ENCODE results near the gene ZNF750. TPM values are rescaled to one million over a fixed set of nuclear protein-coding genes. Genes with fewer than 3 reads are reported as not detected.

Gene ZNF750
- total RNA-seq, 4 donors from 2014 or later = not detected

GRCh38 chr17:82840431-82840831, 609 bp upstream of the ZNF750 start:
- DNase-seq (ENCODE audit: low spot score in 2 of 2) = no peak
- WGBS, 2 donors = 87 to 97% methylated on average over 5 to 10 of the region's 12 CpGs
- peaks cover 0 to 8% (median 0%) of the 10 kb centered on the region in 3 donors for H3K36me3 ChIP-seq
- H3K27me3 ChIP-seq = no peaks in the 10 kb centered on the region
- TF ChIP-seq, protein P1, sequence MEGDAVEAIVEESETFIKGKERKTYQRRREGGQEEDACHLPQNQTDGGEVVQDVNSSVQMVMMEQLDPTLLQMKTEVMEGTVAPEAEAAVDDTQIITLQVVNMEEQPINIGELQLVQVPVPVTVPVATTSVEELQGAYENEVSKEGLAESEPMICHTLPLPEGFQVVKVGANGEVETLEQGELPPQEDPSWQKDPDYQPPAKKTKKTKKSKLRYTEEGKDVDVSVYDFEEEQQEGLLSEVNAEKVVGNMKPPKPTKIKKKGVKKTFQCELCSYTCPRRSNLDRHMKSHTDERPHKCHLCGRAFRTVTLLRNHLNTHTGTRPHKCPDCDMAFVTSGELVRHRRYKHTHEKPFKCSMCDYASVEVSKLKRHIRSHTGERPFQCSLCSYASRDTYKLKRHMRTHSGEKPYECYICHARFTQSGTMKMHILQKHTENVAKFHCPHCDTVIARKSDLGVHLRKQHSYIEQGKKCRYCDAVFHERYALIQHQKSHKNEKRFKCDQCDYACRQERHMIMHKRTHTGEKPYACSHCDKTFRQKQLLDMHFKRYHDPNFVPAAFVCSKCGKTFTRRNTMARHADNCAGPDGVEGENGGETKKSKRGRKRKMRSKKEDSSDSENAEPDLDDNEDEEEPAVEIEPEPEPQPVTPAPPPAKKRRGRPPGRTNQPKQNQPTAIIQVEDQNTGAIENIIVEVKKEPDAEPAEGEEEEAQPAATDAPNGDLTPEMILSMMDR (IDR thresholded peaks at IDR 0.05) = no peak
- TF ChIP-seq POLR2A (IDR thresholded peaks at IDR 0.05) (no peak), EP300 (IDR thresholded peaks at IDR 0.05) (no peak)
- peaks cover 0 to 17% (median 5%) of the 10 kb centered on the region in 4 donors for H3K4me1 ChIP-seq
- H3K27ac ChIP-seq = no peak overlapping the region
- H3K4me3 ChIP-seq = no peak overlapping the region
- no peaks in the 10 kb centered on the region for H3K9me3 ChIP-seq

- Histone ChIP-seq H3K27ac (peak overlapping the region in 1 of 4 donors; percentile 39), H3K4me3 (no peak overlapping the region), H3K27me3 (no peaks in the 10 kb centered on the region), H3K4me1 (peaks cover 0 to 17% (median 5%) of the 10 kb centered on the region in 4 donors), H3K9me3 (no peaks in the 10 kb centered on the region), H3K36me3 (peaks cover 0 to 12% (median 0%) of the 10 kb centered on the region in 3 donors)
- TF ChIP-seq EP300 (IDR thresholded peaks at IDR 0.05) = peak in 1 of 2 donors; percentile 42
- TF ChIP-seq, protein P1 (IDR thresholded peaks at IDR 0.05) = no peak
- TF ChIP-seq POLR2A (IDR thresholded peaks at IDR 0.05) = no peak
- DNase-seq (ENCODE audit: low spot score in 2 of 2) = peak in 1 of 2 donors; percentile 19
- WGBS, 2 donors = 76% methylated on average over 17 of the region's 17 CpGs
Observed at GRCh38 chr17:82838386-82839063, 1.3 kb downstream of the ZNF750 start.

- no peaks in the 10 kb centered on the region for H3K9me3 ChIP-seq
- H3K4me1 ChIP-seq = peaks cover 0 to 17% (median 5%) of the 10 kb centered on the region in 4 donors
- DNase-seq (ENCODE audit: low spot score in 2 of 2) = no peak
- 56 to 57% methylated on average over 13 of the region's 13 CpGs for WGBS, 2 donors
- H3K27ac ChIP-seq = peak overlapping the region in 2 of 4 donors; percentile 39 to 52
- no peaks in the 10 kb centered on the region for H3K27me3 ChIP-seq
- H3K36me3 ChIP-seq = peaks cover 0 to 19% (median 0%) of the 10 kb centered on the region in 3 donors
- H3K4me3 ChIP-seq = no peak overlapping the region
- TF ChIP-seq POLR2A (IDR thresholded peaks at IDR 0.05) (no peak), EP300 (IDR thresholded peaks at IDR 0.05) (no peak)
- TF ChIP-seq, protein P1 (IDR thresholded peaks at IDR 0.05) = no peak
Observed at GRCh38 chr17:82837586-82838320, 2.1 kb downstream of the ZNF750 start.

DNA sequence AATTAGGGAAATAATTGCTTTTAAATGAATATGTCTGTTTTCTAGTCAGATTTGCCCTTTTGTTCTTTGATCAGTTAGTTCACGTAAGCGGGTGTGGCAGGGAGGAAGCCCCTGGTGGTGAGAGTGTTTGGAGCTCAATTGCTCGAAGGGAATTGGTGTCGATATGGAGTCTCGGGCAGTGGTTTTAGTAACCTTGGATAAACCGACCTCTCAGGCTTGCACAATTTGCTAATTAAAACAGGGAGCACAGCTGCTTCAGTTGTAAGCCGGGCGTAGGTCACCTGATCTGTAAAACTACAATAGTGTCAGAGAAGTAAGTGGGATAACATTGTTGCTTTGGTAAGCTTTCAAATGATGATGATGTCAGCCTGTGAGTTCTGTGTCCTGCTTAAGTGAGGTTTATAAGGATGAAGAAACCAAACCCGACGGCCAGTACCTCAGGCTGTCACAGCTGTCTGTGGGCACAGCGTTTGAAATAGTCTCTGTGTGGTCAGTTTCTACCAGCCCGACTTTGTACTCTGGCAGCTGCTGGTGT, 2.9 kb downstream of the ZNF750 start:
- no peak overlapping the region for H3K4me3 ChIP-seq
- peak overlapping the region in 1 of 4 donors; percentile 39 for H3K27ac ChIP-seq
- H3K27me3 ChIP-seq = no peaks in the 10 kb centered on the region
- no peaks in the 10 kb centered on the region for H3K9me3 ChIP-seq
- H3K36me3 ChIP-seq = peaks cover 0 to 19% (median 0%) of the 10 kb centered on the region in 3 donors
- peaks cover 0 to 17% (median 5%) of the 10 kb centered on the region in 4 donors for H3K4me1 ChIP-seq
- TF ChIP-seq POLR2A (IDR thresholded peaks at IDR 0.05) = no peak
- peak in 1 of 2 donors; percentile 16 for TF ChIP-seq EP300 (IDR thresholded peaks at IDR 0.05)
- TF ChIP-seq, protein P1 (IDR thresholded peaks at IDR 0.05) = peak in 1 of 5 experiments; percentile 25
- DNase-seq (ENCODE audit: low spot score in 2 of 2) = peak in 1 of 2 donors; percentile 29
- 55 to 61% methylated on average over 12 of the region's 12 CpGs for WGBS, 2 donors

Data from tibial nerve (tissue), 4 donors.